CD4-positive, alpha-beta memory T cell (primary cell): ENCODE data around the gene TNFRSF14. TPM values are rescaled to one million over a fixed set of nuclear protein-coding genes. Genes with fewer than 3 reads are reported as not detected.

Experiments
- CTCF ChIA-PET: fragments of 350-600 bp; sonication (Branson Sonifier 250); formaldehyde crosslinking; loops from one replicate; lab custom pipeline; 2021; ENCODE audit warnings: inconsistent platforms; ENCODE audit not compliant: partially characterized antibody; lab: Charles Lee
- POLR2A ChIA-PET: fragments of 350-600 bp; sonication (Branson Sonifier 250); formaldehyde crosslinking; loops from one replicate; lab custom pipeline; 2021; ENCODE audit not compliant: partially characterized antibody; lab: Charles Lee
- DNase-seq, 5 donors: peaks; one replicate each; pipeline versions ENCODE4 v3.0.0 to v3.0.0-alpha.2; 2020 to 2022; ENCODE audit warnings: mixed read lengths in 1 of 5
- H3K27ac ChIP-seq: one replicate; pipeline ENCODE4 v1.7.0; 2013; ENCODE audit warnings: low read depth, low read length
- H3K27me3 ChIP-seq: 2 replicates; pipeline ENCODE4 v1.7.0; 2013; ENCODE audit warnings: mild to moderate bottlenecking, low read length, moderate library complexity; ENCODE audit not compliant: insufficient read depth
- H3K36me3 ChIP-seq: 2 replicates; pipeline ENCODE4 v1.7.0; 2013; ENCODE audit warnings: mild to moderate bottlenecking, low read length, moderate library complexity; ENCODE audit not compliant: insufficient read depth
- H3K4me1 ChIP-seq: 2 replicates; pipeline ENCODE4 v1.7.0; 2013; ENCODE audit warnings: mild to moderate bottlenecking, low read length, moderate library complexity; ENCODE audit not compliant: insufficient read depth
- H3K4me3 ChIP-seq, 2 donors: one replicate each; pipeline ENCODE4 v1.7.0; 2013; ENCODE audit warnings: low read length in 2 of 2, mild to moderate bottlenecking in 1 of 2
- H3K9me3 ChIP-seq, 2 donors: one replicate each; pipeline ENCODE4 v1.7.0; 2013; ENCODE audit warnings: low read length in 2 of 2, control low read depth in 1 of 2; ENCODE audit not compliant: control insufficient read depth in 1 of 2
- H3K27ac Mint-ChIP-seq, 7 donors: one replicate each; pipeline ENCODE4 v1.8.0; 2020 to 2021; ENCODE audit warnings: mixed read lengths in 7 of 7, mild to moderate bottlenecking in 6 of 7, inconsistent platforms in 3 of 7, moderate library complexity in 3 of 7
- H3K27me3 Mint-ChIP-seq, 2 donors: one replicate each; pipeline ENCODE4 v1.8.0; 2020 to 2021; ENCODE audit warnings: mixed read lengths in 2 of 2
- H3K36me3 Mint-ChIP-seq, 2 donors: one replicate each; pipeline ENCODE4 v1.8.0; 2020 to 2021; ENCODE audit warnings: mixed read lengths in 2 of 2, inconsistent platforms in 1 of 2, mild to moderate bottlenecking in 1 of 2
- H3K4me1 Mint-ChIP-seq, 4 donors: one replicate each; pipeline ENCODE4 v1.8.0; 2020 to 2021; ENCODE audit warnings: mixed read lengths in 4 of 4, mild to moderate bottlenecking in 1 of 4
- H3K4me3 Mint-ChIP-seq, 8 donors: one replicate each; pipeline ENCODE4 v1.8.0; 2020 to 2021; ENCODE audit warnings: mixed read lengths in 8 of 8, mild to moderate bottlenecking in 7 of 8, moderate library complexity in 6 of 8, inconsistent platforms in 3 of 8
- H3K9me3 Mint-ChIP-seq, 8 donors: one replicate each; pipeline ENCODE4 v1.8.0; 2020 to 2021; ENCODE audit warnings: mixed read lengths in 8 of 8, mild to moderate bottlenecking in 5 of 8, inconsistent platforms in 3 of 8, moderate library complexity in 1 of 8
- intact Hi-C: fragments of 100-400 bp; cut with micrococcal nuclease; formaldehyde crosslinking; loops from one replicate; pipeline ENCODE4 v1.15.1; 2023
- polyA plus RNA-seq, 2 donors: library from polyadenylated mRNA; unstranded; fragments of 300-500 nt; fragmentation: Illumina TruSeq; gene quantifications; one replicate each; pipeline ENCODE4 v1.2.3, GENCODE V29; 2021
- total RNA-seq, 2 experiments: library from RNA; stranded (reverse); gene quantifications; one replicate each; pipeline ENCODE4 v1.2.3, GENCODE V29; 2021

The TNFRSF14 gene
- total RNA-seq (100 to 1,000 TPM; 170 to 173 TPM), polyA plus RNA-seq (10 to 100 TPM; 59.6 to 66.1 TPM)

DNA sequence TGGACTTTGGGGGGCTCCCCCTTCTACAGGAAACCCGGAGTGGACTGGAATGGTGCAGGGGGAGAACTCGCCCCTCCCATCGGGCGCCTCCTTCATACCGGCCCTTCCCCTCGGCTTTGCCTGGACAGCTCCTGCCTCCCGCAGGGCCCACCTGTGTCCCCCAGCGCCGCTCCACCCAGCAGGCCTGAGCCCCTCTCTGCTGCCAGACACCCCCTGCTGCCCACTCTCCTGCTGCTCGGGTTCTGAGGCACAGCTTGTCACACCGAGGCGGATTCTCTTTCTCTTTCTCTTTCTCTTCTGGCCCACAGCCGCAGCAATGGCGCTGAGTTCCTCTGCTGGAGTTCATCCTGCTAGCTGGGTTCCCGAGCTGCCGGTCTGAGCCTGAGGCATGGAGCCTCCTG is at the start of gene TNFRSF14:
TSS of gene TNFRSF14 (plus strand) at position 95 of the 401 bp plus-strand sequence. CDS start at position 389, 294 bp downstream.
- peaks cover 9 to 50% (median 30%) of the 10 kb centered on the region in 4 donors for H3K4me1 Mint-ChIP-seq
- Histone ChIP-seq H3K4me3 (peak within 1 kb of the TSS; percentile 95 to 98), H3K27ac (peak within 1 kb of the TSS; percentile 98), H3K4me1 (peaks cover 43% of the 10 kb centered on the region), H3K9me3 (no peaks in the 10 kb centered on the region), H3K36me3 (peaks cover 16% of the 10 kb centered on the region), H3K27me3 (no peaks in the 10 kb centered on the region)
- ChIA-PET CTCF (interaction anchor here (0.7 to 4.6 kb wide), 11 partner anchors 8 to 231 kb away, joined by 3 to 37 read pairs (median 4); partner anchors contain the start of genes PRXL2B and RER1), POLR2A (interaction anchor here (0.8 to 11.5 kb wide), 23 partner anchors 9 to 423 kb away, joined by 3 to 180 read pairs (median 5); partner anchors contain the start of genes FAAP20, HES5, MORN1 and PANK4)
- no peaks in the 10 kb centered on the region for H3K9me3 Mint-ChIP-seq
- peak; percentile 77 to 88 (median 78) for DNase-seq
- intact Hi-C loops, result loop anchor here (1.0 to 2.0 kb wide), 3 partner anchors 8 to 29 kb away; no protein-coding TSS in a partner anchor
- peak within 1 kb of the TSS; percentile 95 to 100 (median 98) for H3K27ac Mint-ChIP-seq
- H3K4me3 Mint-ChIP-seq, result peak within 1 kb of the TSS; percentile 92 to 99 (median 96)
- H3K36me3 Mint-ChIP-seq, result peaks cover 3 to 24% of the 10 kb centered on the region in 2 donors
- no peaks in the 10 kb centered on the region for H3K27me3 Mint-ChIP-seq

DNA sequence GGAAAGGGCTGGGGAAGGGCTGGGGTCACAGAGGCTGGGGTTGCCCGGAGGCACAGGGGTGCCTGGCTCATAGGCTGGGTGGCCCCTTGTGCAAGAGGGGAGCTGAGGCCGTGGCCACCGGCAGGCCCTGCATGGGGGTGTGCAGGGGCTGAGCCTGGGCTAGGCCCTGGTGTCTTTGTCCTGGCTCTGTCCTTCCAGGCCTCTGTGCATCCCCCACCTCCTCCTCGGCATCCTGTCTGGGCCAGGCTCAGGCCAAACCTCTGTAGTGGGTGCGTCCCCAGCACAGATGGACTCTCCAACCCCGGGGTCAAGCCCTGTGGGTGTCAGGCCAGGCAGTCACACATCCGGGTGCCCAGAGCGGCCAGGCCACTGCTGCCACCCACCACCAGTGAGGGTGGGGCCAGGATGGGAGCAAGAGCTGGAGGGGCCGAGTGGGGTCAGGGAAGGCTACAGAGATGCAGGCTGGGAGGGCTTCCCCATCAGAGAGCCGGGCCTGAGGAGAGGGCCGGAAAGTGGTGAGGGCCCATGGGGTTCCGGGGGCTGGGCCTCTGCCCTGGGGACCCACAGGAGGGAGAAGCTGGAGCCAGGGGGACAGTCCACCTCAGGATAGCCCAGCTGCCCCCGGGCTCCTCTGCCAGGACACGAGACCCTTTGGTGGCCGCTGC is 49.1 kb upstream of the TNFRSF14 start:
- no peak overlapping the region for H3K27ac Mint-ChIP-seq
- peaks cover 0 to 1% (median 0%) of the 10 kb centered on the region in 4 donors for H3K4me1 Mint-ChIP-seq
- intact Hi-C loops, result no loop called here

DNA sequence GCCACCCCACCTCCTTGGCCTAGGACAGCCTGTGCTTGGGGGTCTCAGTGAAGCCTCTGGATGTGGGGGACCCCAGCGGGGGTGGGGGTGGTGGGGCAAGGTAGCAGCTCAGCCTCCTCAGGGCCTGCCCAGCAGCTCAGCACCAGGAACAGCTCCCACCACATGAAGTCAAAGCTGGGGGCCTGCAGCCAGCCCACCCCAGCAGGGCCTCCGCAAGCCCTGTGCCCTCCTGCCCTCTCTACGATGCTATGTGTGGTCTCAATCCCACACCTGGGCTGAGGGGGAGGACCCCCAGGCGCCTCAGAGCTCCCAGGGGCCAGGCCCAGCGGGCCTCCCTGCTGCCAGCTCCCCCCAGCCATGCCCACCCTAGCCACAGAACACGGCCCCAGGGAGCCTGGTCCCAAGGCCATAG is 48.4 kb upstream of the TNFRSF14 start:
- Mint-ChIP-seq H3K27ac (no peak overlapping the region), H3K4me3 (no peak overlapping the region), H3K9me3 (no peaks in the 10 kb centered on the region), H3K27me3 (no peaks in the 10 kb centered on the region), H3K36me3 (peaks cover 4 to 33% of the 10 kb centered on the region in 2 donors), H3K4me1 (peaks cover 0 to 1% (median 0%) of the 10 kb centered on the region in 4 donors)
- DNase-seq, result no peak
- no peak overlapping the region for H3K4me3 ChIP-seq
- peaks cover 32% of the 10 kb centered on the region for H3K36me3 ChIP-seq
- no peaks in the 10 kb centered on the region for H3K4me1 ChIP-seq
- H3K27me3 ChIP-seq, result no peaks in the 10 kb centered on the region
- POLR2A ChIA-PET, result interaction anchor here (1.6 to 2.8 kb wide), 2 partner anchors 19 to 40 kb away, joined by 7 to 12 read pairs; partner anchors contain the start of gene PANK4
- intact Hi-C loops, result no loop called here
- no peaks in the 10 kb centered on the region for H3K9me3 ChIP-seq
- no peak overlapping the region for H3K27ac ChIP-seq
- CTCF ChIA-PET, result interaction anchor here (1.0 kb wide), 1 partner anchor 17 kb away, joined by 3 read pairs; no protein-coding TSS in a partner anchor

More for the DNA sequence above, 49.1 kb upstream of the TNFRSF14 start:
- POLR2A ChIA-PET, result interaction anchor here (1.1 to 2.8 kb wide), 3 partner anchors 19 to 78 kb away, joined by 4 to 12 read pairs (median 7); partner anchors contain the start of gene PANK4
- Histone ChIP-seq H3K36me3 (peaks cover 26% of the 10 kb centered on the region), H3K4me3 (no peak overlapping the region), H3K4me1 (no peaks in the 10 kb centered on the region), H3K27me3 (no peaks in the 10 kb centered on the region), H3K9me3 (no peaks in the 10 kb centered on the region), H3K27ac (no peak overlapping the region)
- no peak overlapping the region for H3K4me3 Mint-ChIP-seq
- DNase-seq, result no peak
- CTCF ChIA-PET, result interaction anchor here (1.0 kb wide), 1 partner anchor 18 kb away, joined by 3 read pairs; no protein-coding TSS in a partner anchor
- H3K9me3 Mint-ChIP-seq, result no peaks in the 10 kb centered on the region
- H3K27me3 Mint-ChIP-seq, result no peaks in the 10 kb centered on the region
- H3K36me3 Mint-ChIP-seq, result peaks cover 4 to 27% of the 10 kb centered on the region in 2 donors

DNA sequence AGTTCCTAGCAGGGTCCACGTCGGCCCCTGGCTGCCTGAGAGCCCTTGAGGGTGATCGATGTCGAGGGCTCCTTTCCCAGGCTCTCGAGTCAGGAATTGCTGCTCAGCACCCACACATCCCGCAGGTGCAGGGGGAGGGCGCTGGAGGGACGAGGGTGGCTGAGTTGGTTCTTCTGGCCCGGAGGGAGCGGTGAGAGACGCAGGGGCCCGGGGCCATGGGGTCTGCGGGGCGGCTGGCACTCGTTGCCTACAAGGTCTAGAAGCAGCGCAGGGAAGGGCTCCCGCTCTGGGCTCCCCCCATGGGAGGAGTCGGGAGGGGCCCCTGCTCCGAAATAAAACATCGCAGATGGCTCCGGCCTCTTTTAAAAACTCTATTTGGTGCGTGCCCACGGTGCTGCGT is 48.0 kb upstream of the TNFRSF14 start:
- Mint-ChIP-seq H3K9me3 (no peaks in the 10 kb centered on the region), H3K36me3 (peaks cover 4 to 33% of the 10 kb centered on the region in 2 donors), H3K4me3 (no peak overlapping the region), H3K4me1 (peaks cover 0 to 1% (median 0%) of the 10 kb centered on the region in 4 donors), H3K27ac (no peak overlapping the region), H3K27me3 (no peaks in the 10 kb centered on the region)
- Histone ChIP-seq H3K4me1 (no peaks in the 10 kb centered on the region), H3K4me3 (no peak overlapping the region), H3K9me3 (no peaks in the 10 kb centered on the region), H3K36me3 (peaks cover 36% of the 10 kb centered on the region), H3K27ac (no peak overlapping the region), H3K27me3 (no peaks in the 10 kb centered on the region)
- intact Hi-C loops, result no loop called here
- ChIA-PET POLR2A (interaction anchor here (0.9 to 2.8 kb wide), 3 partner anchors 15 to 40 kb away, joined by 3 to 12 read pairs (median 7); partner anchors contain the start of gene PANK4), CTCF (interaction anchor here (1.0 kb wide), 1 partner anchor 17 kb away, joined by 3 read pairs; no protein-coding TSS in a partner anchor)
- DNase-seq, result no peak

DNA sequence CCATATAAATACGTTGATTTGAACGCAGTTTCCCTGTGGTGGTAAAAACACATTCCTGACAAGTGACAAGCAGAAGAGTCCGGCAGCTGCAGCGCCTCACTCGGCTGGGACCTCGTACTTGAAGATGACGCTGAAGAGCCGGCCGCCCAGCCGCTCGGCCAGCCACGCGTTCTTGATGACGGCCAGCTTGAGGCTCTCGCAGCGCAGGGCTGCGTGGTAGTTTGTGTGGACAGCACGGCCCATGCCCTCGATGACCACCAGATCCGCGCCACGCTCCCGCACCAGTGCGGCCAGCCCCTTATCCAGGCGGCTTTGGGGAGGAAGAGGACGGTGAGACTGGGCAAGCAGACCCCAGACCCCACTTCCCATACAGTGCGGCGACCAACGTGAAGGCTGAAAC is 47.4 kb upstream of the TNFRSF14 start:
- Histone ChIP-seq H3K4me1 (no peaks in the 10 kb centered on the region), H3K27ac (no peak overlapping the region), H3K27me3 (no peaks in the 10 kb centered on the region), H3K9me3 (no peaks in the 10 kb centered on the region), H3K36me3 (peaks cover 42% of the 10 kb centered on the region), H3K4me3 (no peak overlapping the region)
- Mint-ChIP-seq H3K27ac (no peak overlapping the region), H3K27me3 (no peaks in the 10 kb centered on the region), H3K36me3 (peaks cover 4 to 36% of the 10 kb centered on the region in 2 donors), H3K9me3 (no peaks in the 10 kb centered on the region), H3K4me1 (peaks cover 0 to 1% (median 0%) of the 10 kb centered on the region in 4 donors), H3K4me3 (no peak overlapping the region)
- intact Hi-C loops, result no loop called here
- ChIA-PET CTCF (no interaction called here), POLR2A (interaction anchor here (0.9 kb wide), 1 partner anchor 15 kb away, joined by 3 read pairs; no protein-coding TSS in a partner anchor)
- no peak for DNase-seq

DNA sequence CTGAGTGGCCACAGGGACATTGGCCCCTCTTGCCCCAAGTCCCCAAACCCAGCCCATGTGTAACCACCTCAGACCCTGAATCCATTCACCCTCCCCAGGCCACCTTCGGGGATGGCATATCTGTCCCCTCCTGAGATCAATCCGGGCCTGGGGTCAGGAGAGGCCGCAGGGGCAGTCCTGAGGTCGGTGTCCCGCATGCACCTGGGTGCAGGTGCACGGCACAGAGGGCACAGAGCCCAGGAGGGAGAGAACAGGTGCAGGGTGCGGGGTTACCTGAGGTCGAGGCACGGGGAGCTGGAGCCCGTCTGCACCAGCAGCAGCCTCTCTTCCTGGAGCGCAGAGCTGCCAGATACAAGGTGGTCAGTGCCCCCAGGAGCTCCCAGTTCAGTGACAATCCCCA is 46.6 kb upstream of the TNFRSF14 start:
- POLR2A ChIA-PET, result no interaction called here
- H3K36me3 Mint-ChIP-seq, result peaks cover 4 to 37% of the 10 kb centered on the region in 2 donors
- CTCF ChIA-PET, result no interaction called here

More for the DNA sequence above, 46.6 kb upstream of the TNFRSF14 start:
- no peaks in the 10 kb centered on the region for H3K27me3 Mint-ChIP-seq
- Histone ChIP-seq H3K27ac (no peak overlapping the region), H3K4me3 (no peak overlapping the region), H3K27me3 (no peaks in the 10 kb centered on the region), H3K36me3 (peaks cover 46% of the 10 kb centered on the region), H3K4me1 (no peaks in the 10 kb centered on the region), H3K9me3 (no peaks in the 10 kb centered on the region)
- no peak overlapping the region for H3K27ac Mint-ChIP-seq
- DNase-seq, result no peak
- peaks cover 0 to 1% (median 0%) of the 10 kb centered on the region in 4 donors for H3K4me1 Mint-ChIP-seq
- intact Hi-C loops, result no loop called here
- no peak overlapping the region for H3K4me3 Mint-ChIP-seq
- H3K9me3 Mint-ChIP-seq, result no peaks in the 10 kb centered on the region
